HG03108 (cell line): ENCODE data around the gene GPR18.
"Not testable (repeated sequence)": the region's sequence is repeated elsewhere in the genome, so short reads cannot be mapped to it uniquely, and the experiment has no call there.

ENCODE experiments used
- ATAC-seq: cut with Tn5 transposase; IDR thresholded peaks from one replicate; pipeline ENCODE4 v1.9.1; 2021; ENCODE audit warnings: moderate library complexity; ENCODE audit not compliant: unreplicated experiment

Gene GPR18

DNA sequence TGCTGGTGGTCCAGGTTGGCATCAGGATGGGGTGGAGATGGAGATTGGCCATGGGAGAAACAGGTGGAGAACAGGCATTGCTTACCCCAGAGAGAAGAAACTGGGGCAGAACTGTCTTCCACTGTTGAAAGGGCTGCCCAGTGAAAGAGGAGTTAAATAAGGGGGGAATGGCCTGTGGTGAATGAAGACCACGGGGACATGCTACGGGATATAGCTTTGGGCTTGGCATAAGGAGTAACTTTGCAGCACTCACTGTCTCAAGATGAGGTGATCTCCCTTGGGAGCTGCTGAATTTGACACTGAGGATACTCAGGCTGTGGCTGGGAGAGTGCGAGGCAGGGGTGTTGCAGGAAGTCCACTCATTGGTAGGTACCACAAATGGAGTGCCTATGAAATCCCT, 10.6 kb upstream of the GPR18 start:
- no peak for ATAC-seq

DNA sequence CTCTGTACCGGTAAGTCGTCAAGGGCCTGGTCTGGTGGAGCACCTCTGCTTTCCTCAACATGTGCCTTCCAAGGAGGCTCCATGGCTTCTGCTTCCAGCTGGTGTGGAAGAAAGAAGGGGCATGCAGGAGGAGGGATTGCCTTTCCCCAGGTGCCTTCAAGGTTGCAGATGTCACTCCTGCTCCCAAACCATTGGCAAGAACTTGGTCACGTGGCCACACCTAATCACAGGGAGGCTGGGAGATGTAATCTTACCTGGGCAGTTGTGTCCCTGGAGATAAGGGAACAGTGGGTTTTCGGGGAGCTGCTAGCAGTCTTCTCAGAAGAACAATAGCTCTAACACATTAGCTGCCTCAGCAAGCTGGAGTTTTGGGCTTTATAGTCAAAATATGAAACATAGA, 9.7 kb upstream of the GPR18 start:
- ATAC-seq: no peak

DNA sequence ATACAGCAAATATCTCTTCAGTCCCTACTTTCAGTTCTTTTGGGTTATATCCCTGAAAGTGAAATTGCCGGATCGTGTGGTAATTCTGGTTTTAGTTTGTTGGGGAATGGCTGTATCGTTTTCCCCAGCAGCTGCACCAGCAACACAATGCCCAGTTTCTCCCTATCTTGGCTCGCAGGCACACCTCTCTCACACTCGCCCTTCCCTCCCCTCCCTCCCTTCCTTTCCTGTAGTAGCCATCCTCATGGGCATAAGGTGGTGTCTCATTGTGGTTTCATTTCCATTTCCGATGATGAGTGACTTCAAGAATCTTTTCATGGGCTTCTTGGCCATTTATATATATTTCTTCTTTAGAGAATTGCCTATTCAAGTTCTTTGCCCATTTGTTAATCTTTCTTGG, 8.6 kb upstream of the GPR18 start:
- ATAC-seq: no peak

DNA sequence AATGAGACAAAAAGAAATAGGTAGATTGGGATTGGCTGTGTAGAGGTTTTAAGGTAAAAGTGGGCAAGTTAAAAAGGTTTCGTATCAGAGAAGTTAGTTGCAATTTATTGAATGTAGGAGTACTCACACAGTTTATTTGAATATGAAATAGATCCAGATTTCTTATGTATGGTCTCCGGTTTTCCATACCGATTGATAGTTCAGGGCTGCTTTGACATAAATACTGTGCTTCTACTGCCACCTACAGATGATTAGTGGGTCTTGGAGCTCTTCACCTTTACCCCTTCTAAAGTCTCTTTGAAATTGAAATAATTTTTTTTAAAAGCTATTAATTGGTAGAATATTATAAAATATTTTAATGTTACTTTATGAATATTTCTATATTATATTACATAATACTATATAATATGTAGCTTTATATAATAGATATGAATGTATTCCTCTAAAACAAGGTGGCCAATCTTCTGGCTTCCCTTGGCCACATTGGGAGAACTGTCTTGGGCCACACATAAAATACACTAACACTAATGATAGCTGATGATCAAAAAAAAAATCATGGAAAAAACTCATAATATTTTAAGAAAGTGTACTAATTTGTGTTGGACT, 7.7 kb upstream of the GPR18 start:
- no peak for ATAC-seq

DNA sequence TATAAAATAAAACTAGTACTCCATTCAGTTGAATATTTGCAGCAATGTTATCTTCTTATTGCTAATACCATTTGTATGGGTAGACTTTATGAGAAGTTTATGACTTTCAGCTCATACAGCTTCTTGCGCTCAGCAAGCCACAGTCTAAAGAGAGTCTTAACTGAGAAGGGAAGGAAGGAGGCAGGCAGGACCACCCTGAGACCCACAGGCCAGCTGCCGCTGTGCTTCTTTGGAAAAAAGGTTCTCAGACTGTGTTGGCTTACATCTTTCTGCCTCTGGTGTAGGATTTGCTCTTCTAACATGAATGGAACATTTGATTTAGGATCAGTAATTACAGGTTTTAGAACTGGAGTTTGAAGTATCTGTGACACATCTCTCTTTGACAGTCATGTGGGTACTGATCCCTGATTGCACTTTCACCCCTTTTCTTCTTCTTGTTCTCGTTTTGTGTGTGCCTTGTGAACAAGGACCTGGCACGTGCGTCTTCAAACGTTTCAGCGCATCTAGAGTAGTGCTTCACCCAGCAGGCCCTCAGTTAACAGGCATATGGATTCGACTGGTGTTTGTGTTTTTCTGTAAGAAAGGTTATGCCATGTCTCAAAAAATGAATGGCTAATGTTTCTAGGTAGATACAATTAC, 7.1 kb upstream of the GPR18 start:
- no peak for ATAC-seq

DNA sequence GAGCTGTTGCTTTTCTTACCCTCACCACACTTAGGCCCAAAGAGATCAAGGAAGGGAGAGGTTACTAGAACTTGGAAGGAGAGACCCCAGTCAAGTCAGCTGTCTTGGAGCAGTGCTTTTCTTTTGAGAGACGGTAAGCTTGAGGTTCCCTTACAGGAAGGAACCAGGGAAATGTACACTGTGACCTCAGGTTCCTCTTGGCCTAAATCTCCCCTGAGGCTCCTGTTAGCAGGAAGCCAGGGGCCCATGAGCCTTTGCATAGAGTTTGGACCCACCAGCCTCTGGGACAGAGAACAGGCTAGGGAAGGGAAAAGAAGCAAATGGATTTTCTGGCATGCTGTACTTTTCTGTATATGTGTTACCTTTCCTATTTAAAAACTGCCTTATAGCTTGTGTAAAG, 5.9 kb upstream of the GPR18 start:
- no peak for ATAC-seq

DNA sequence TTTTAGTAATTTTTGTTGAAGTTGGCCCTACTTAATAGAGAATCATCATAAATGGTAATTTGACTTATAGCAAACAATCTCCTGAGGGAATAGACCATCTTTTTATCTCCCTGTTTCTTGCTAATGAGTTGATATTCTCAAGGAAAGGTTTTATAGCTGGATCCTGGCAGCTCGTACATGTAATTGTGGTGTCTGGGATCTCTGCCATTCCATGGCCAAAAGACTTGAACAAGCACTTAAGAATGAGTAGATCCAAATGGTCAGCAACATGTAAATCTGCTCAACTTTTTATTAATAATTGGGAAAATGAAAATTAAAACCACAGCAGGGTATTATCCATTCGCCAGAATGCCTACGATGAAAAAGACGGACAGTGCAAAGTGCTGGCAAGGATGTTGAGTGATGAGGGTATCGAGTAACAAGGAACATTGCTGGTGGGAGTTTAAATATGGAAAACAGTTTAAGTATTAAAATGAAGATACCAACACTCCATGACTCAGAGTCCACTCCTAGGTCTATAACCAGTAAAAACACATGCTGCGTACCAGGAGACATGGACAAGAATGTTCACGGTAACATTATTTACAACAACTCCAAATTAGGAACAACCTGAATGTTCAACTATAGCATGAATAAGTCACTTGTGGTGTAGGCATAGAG, 5.1 kb upstream of the GPR18 start:
- ATAC-seq: no peak

DNA sequence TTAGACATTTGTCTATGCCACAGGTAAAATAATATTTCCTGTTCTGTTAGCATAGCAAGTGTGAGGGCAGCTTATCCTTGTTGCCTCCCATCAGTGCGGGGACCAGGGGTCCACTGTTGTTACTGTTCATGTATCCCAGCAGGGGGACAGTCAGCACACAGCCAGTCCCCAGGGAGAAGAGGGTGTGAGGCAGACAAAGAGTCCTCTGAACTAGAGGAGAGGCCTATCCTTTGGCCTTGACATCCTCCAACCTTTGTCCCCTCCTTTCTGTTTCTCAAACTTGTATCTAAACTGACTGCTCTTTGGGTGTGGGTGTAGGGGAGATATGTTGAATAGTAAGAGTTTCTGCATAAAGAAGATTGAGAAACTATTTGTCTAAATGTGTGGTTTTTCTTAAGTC, 2.9 kb upstream of the GPR18 start:
- ATAC-seq: no peak

DNA sequence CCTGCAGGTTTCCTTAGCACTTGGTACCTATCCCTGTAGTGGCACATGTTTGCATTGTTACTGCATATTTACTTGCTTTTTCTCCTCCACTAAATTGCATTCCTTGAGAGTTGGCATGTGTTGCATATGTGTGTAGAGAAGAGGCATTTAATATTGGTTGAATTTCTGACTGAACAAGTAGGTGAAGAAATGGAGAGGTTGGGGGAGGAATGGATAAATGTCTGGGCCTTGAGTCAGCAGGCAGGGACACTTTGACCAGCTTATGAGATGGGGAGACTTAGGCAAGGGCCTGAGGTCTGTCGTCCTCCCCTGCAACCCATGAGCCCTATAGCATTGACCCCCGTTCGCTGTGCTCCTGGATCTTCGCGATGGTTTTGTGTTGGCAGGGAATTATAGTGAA, 2.0 kb upstream of the GPR18 start:
- ATAC-seq: no peak

DNA sequence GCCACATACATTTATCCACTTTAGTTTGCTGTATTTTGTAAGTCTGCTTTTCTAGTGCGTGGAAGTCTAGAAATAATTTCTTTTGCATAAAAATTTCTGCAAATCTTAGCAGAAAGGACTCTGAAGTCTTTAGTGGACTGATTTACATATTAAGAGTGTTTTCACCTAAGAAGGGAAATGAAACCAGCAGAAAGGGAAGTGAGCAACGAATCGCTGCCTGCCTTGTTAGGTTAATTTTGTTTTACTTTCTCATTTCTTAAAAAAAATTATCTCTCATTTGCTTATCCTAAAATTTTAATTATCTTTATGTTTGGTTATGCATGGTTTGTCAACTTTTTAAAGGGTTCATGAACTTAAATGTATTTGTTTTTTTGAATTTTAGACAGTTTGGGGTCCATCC, 767 bp upstream of the GPR18 start:
- peak; percentile 45 for ATAC-seq

DNA sequence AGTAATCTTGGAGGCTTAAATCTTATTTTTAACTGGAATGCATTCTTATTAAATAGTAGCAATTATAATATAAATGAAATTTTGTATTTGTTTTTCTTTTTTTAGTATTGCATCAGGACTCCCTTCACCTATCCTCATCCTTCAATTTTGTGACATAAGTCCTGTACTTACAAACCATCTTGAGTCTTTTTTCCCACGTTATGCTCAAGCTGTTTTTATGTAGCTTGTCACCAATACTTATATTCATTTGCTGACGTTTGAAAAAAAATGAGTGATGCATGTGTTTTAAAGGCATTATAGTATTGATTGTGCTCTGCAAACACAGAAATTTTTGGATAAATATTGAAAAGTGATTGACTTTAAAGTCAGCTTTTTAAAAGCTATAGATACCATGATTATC, 888 bp downstream of the GPR18 start:
- ATAC-seq: no peak

DNA sequence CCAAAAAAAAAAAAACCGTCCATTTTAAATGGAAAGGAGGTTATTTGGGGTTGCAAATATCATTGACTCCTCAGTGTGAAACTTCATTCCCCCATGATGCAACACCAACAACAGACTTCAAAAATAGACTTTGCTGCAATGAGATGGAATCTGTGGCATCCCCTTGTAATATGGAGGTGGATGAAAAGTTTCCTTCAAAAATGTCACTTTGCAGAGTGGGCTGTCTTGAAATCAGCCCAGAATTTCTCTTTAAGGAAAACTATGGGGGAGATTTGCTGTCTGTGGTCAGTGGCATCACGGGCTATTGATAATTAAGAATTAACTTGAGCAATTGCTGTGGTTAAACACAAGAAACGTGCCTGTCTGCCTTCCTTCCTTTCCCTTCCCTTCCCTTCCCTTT, 1.5 kb downstream of the GPR18 start:
- ATAC-seq: no peak

DNA sequence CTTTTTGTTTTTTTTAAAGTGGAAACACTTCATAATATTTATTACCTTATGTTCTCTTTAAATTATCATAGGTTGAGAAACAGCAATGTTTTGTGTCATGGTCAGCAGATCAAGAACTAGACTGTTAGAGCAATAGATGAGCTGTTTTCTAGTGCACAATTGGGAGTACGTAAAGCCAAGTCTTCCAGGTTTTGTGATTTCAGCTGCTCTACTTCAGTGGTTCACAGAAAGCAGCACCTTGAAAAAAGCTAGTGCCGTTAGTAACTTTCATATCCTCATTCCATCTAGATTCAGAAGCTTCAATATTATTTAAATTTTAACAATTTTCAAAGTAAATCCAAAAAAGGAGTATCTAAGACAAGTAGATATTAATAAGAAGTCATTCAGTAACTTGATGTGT, 1.9 kb downstream of the GPR18 start:
- ATAC-seq: no peak

DNA sequence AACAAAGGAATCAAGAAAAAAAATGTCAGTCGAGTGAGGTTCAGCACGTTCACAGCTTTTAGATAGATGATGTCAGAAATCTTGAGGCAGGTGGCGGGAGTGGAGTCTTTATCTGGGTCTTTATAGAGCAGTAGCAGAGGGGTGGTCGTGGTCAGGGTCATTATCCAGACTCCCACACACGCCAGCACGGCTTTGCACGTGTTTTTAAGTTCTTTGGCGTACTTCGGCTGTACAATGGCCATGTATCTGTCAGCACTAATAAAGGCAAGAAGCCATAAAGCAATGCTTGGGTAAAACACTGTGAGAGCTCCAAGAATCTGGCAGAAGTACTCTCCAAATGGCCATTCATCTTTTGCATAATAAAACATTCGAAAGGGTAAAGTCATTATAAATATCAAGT, 2.9 kb downstream of the GPR18 start:
- ATAC-seq: no peak

DNA sequence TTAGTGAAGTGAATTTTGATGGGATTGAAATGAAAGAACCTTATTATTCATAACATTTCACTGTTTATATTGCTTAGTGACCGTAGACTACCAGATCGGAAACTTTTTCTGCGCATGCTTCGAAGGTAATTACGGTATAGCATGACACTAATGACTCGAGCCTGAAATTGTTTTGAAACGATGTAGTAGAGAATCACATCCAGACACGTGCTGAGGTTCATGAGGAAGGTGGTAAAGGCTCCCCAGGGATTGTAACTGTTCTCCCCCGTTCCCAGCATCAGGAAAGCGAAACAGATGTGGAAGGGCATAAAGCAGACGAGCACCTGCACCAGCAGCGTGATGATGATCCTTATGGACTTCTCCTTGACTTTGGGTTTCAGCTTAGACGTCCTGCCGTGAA, 3.3 kb downstream of the GPR18 start:
- ATAC-seq: no peak

DNA sequence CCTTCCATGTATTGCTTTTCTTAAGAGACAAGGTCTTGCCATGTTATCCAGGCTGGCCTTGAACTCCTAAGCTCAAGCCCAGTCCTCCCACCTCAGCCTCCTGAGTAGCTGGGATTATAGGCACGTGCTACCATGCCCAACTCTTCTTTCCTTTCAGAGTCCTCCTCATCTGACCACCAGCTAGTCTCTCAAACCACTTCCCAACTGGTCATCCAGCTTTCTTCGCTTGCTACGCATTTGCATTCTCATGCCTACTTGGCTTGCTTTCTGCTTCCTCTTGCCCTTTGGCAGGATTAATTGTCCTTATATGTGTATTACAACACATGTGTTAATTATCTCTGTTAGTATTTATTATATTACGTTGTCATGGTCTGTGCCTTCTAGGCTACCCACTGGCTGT, 6.3 kb downstream of the GPR18 start:
- no peak for ATAC-seq

DNA sequence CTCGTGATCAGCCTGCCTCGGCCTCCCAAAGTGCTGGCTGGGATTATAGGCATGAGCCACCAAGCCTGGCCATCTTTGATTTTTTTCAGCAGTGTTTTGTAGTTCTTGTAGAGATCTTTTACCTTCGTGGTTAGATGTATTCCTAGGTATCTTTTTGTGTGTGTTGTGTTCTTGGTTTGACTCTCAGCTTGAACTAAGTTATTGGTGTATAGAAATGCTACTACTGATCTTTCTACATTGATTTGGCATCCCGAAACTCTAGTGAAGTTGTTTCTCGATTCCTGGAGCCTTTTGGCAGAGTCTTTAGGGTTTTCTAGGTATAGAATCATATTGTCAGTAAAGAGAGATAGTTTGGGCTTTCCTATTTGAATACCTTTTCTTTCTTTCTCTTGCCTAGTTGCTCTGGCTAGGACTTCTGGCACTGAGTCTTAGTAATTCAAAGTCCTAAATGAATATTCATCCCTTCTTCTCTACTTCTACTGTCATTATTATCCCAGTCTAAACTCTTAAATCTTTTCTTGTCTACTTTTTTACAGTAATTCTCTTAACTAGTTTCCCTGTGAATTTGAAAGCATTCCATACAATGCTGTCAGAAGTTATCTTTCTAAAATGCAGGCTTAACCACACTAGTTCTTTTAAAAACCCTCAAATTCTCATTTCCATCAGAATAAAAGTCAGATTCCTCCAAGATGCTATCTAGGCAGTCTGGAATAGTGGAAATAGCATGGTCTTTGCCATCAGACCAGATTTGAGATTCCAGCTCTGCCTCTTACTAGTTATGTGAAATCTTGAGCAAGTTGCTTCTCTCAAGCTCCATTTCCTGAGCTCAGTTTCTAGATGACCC, 7.0 kb downstream of the GPR18 start:
- ATAC-seq: no peak

DNA sequence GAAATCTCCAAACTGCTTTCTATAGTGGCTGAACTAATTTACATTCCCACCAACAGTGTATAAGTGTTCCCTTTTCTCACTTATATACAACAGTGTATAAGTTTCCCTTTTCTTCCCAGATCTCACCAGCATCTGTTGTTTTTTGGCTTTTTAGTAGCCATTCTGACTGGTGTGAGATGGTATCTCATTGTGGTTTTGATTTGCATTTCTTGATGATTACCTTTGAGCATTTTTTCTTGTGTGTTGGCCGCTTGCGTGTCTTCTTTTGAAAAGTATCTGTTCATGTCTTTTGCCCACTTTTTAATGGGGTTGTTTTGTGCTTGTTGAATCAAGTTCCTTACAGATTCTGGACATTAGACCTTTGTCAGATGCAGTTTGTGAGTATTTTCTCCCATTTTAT, 8.6 kb downstream of the GPR18 start:
- ATAC-seq: not testable (repeated sequence)

DNA sequence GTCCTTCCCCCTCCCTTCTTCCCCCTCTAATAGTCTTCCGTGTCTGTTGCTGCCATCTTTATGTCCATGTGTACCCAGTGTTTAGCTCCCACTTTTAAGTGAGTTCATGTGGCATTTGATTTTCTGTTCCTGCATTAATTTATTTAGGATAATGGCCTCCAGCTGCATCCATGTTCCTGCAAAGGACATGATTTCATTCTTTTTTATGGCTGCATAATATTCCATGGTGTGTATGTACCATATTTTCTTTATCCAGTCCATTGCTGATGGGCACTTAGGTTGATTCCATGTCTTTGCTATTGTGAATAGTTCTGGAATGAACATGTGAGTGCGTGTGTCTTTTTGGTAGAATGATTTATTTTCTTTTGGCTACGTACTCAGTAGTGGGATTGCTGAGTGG, 9.0 kb downstream of the GPR18 start:
- ATAC-seq: not testable (repeated sequence)

DNA sequence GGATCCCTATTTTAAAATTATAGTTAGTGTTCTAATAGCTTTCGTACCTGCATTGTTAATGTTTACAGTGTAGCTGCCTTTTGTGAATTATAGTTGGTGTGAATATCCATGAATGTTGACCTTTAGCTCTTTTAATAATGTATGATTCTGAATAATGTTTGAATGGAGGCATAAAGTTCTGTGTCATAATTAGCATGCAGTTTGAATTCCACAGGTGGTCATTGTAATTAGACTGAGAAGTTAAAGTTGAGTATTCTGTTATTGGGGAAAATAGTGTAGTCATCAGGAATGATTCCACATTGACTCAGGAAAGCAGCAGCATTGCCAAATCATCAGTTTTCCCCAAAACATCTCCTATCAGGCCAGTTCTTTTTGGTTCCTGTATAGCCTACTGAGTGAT, 12.1 kb downstream of the GPR18 start:
- no peak for ATAC-seq

DNA sequence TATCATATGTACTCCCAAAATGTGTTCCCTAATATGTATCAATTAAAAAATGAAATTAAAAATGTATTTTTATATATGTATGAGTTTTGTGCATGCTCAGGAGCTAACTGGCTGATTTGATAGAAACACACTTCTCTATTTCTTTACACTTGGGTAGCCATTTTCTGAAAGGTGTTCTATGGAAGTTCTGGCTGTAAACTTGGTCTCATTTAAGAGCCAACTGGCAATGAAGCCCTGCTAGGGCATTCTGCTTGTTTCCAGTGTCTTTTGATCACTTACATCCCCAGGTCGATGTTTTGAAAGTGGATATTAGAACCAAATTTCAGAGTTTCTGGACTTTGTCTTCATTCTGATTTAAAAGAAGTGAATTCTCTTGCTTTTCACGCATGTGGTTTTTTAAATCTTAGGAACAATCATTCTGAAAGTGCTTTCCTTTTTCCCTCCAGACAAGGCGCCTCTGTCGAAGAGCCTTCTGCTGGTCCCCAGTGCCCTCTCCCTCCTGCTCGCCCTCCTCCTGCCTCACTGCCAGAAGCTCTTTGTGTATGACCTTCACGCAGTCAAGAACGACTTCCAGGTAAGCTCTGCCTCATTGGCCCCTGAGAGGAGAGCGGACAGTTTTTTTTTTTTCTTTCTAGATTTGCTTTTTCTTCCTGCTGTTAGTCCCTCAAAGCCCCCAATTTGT, 20.1 kb downstream of the GPR18 start:
- peak; percentile 62 for ATAC-seq
